ENCODE data around the gene TIMP4.

The TIMP4 gene

GRCh38 chr3:12107071-12107713, 51.5 kb downstream of the TIMP4 start:
- TF ChIP-seq EZH2phosphoT487 (IDR thresholded peaks at IDR 0.05; ENCODE audit: borderline replicate concordance, low read length): no peak
- TF ChIP-seq, protein P1, sequence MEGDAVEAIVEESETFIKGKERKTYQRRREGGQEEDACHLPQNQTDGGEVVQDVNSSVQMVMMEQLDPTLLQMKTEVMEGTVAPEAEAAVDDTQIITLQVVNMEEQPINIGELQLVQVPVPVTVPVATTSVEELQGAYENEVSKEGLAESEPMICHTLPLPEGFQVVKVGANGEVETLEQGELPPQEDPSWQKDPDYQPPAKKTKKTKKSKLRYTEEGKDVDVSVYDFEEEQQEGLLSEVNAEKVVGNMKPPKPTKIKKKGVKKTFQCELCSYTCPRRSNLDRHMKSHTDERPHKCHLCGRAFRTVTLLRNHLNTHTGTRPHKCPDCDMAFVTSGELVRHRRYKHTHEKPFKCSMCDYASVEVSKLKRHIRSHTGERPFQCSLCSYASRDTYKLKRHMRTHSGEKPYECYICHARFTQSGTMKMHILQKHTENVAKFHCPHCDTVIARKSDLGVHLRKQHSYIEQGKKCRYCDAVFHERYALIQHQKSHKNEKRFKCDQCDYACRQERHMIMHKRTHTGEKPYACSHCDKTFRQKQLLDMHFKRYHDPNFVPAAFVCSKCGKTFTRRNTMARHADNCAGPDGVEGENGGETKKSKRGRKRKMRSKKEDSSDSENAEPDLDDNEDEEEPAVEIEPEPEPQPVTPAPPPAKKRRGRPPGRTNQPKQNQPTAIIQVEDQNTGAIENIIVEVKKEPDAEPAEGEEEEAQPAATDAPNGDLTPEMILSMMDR (IDR thresholded peaks at IDR 0.05; ENCODE audit: low read depth, low read length, poor library complexity, severe bottlenecking): no peak
- H4K20me1 ChIP-seq (ENCODE audit: control insufficient read depth, insufficient read depth, low read depth, low read length): no peaks in the 10 kb centered on the region
- H3K4me1 ChIP-seq (ENCODE audit: control insufficient read depth, low read length): no peaks in the 10 kb centered on the region
- H3K4me3 ChIP-seq (ENCODE audit: low read length): no peak overlapping the region
- no peaks in the 10 kb centered on the region for H3K9me3 ChIP-seq (ENCODE audit: control insufficient read depth, insufficient read depth, low read length)
- H3K36me3 ChIP-seq (ENCODE audit: control insufficient read depth, low read length): no peaks in the 10 kb centered on the region
- no peaks in the 10 kb centered on the region for H3F3A ChIP-seq (ENCODE audit: control insufficient read depth, insufficient read depth)
- no peak overlapping the region for H3K27ac ChIP-seq (ENCODE audit: low read depth, low read length)
- no peaks in the 10 kb centered on the region; the same call in 1 of the 2 replicates for H3K27me3 ChIP-seq (ENCODE audit: control insufficient read depth, low read length)
- no peaks in the 10 kb centered on the region for H3K9me2 ChIP-seq (replicated peaks; ENCODE audit: control insufficient read depth, low read length)
- H3K4me2 ChIP-seq (ENCODE audit: low read length): no peak overlapping the region
- H3K79me2 ChIP-seq (ENCODE audit: control insufficient read depth, low read length): no peaks in the 10 kb centered on the region

Measured in DOHH2 (cell line).